GM12891 (cell line): ENCODE data around the gene TGFBR2.

Experiments
- POLR2AphosphoS5 ChIP-seq: IDR thresholded peaks from 2 replicates; pipeline ENCODE4 v1.6.1; 2011; ENCODE audit warnings: low read depth, low read length, control low read depth
- TAF1 ChIP-seq: IDR thresholded peaks from 2 replicates; pipeline ENCODE4 v1.6.1; 2011; ENCODE audit warnings: low read depth, low read length, control low read depth

GRCh38 chr3:30707825-30708224, 101.4 kb downstream of the TGFBR2 start:
- no peak for TF ChIP-seq POLR2AphosphoS5
- no peak for TF ChIP-seq TAF1
